Transverse colon (tissue), 4 donors: Measurements from ENCODE around the gene ZNF407. TPM values are rescaled to one million over a fixed set of nuclear protein-coding genes. Genes with fewer than 3 reads are reported as not detected.

Source experiments
- DNase-seq: peaks from one replicate; pipeline ENCODE4 v3.0.0-alpha.2; 2019
- H3K27ac ChIP-seq, 4 donors: fragments of 200-600 bp; sonication (generic); 2 replicates each; pipeline ENCODE4 v1.5.1; 2016 to 2018; ENCODE audit warnings: inconsistent platforms in 4 of 4
- H3K27me3 ChIP-seq: fragments of 200-600 bp; sonication (generic); 2 replicates; pipeline ENCODE4 v1.5.1; 2017; ENCODE audit warnings: inconsistent platforms
- H3K36me3 ChIP-seq, 4 donors: fragments of 200-600 bp; sonication (generic); 2 replicates each; pipeline ENCODE4 v1.5.1; 2017 to 2019; ENCODE audit warnings: inconsistent platforms in 4 of 4
- H3K4me1 ChIP-seq, 4 donors: fragments of 200-600 bp; sonication (generic); 2 replicates each; pipeline ENCODE4 v1.5.1; 2017 to 2020; ENCODE audit warnings: inconsistent platforms in 4 of 4
- H3K4me3 ChIP-seq, 4 donors: fragments of 200-600 bp; sonication (generic); 1 replicate in 1 of 4; 2 replicates in 3 of 4; pipeline versions ENCODE4 v1.5.1 to v1.6.1; 2017 to 2019; ENCODE audit warnings: inconsistent platforms in 4 of 4
- H3K9me3 ChIP-seq, 2 donors: fragments of 200-600 bp; sonication (generic); 2 replicates each; pipeline ENCODE4 v1.5.1; 2017 to 2019; ENCODE audit warnings: inconsistent platforms in 2 of 2
- CTCF ChIP-seq, 5 experiments: fragments of 200-600 bp in 3 of 5; fragments of 450-650 bp in 2 of 5; sonication (generic) in 3 of 5; IDR thresholded peaks; 1 replicate in 2 of 5; 2 replicates in 3 of 5; pipeline ENCODE4 v1.5.1; 2016 to 2017; ENCODE audit warnings: antibody characterized with exemption in 5 of 5, inconsistent platforms in 3 of 5, mild to moderate bottlenecking in 2 of 5, moderate library complexity in 1 of 5
- EP300 ChIP-seq: sonication (generic); formaldehyde crosslinking; IDR thresholded peaks from one replicate; pipeline ENCODE4 v1.6.1; 2017; ENCODE audit warnings: antibody characterized with exemption, low read depth
- POLR2A ChIP-seq: fragments of 450-650 bp; IDR thresholded peaks from one replicate; pipeline ENCODE4 v1.6.1; 2016; ENCODE audit warnings: antibody characterized with exemption, mild to moderate bottlenecking, moderate library complexity
- POLR2AphosphoS5 ChIP-seq, 3 donors: sonication (generic); formaldehyde crosslinking; IDR thresholded peaks; one replicate each; pipeline ENCODE4 v1.6.1; 2016; ENCODE audit warnings: antibody characterized with exemption in 3 of 3
- WGBS, 2 donors: methylation state at CpG; one replicate each; pipeline ENCODE4 v1.1.5; 2018; ENCODE audit warnings: low coverage in 1 of 2; 5-methylcytosine and 5-hydroxymethylcytosine counted together
- in situ Hi-C, 4 donors: fragments of 200-750 bp; cut with MboI; loops; one replicate each; pipeline versions ENCODE4 v1.15.0 to v1.15.1; 2017; ENCODE audit warnings: low sequenced_read_pairs in 3 of 4, low pct_ligation_motif_present in 1 of 4, low pct_unique_long_range_greater_than_20kb in 1 of 4
- intact Hi-C: fragments of 100-400 bp; cut with DNase I; formaldehyde crosslinking; loops from one replicate; pipeline ENCODE4 v1.15.1; 2023; ENCODE audit warnings: low total_unique reads
- total RNA-seq, 4 donors: library from RNA; depleted of rRNA; stranded (reverse); fragments of >200 nt; gene quantifications; one replicate each; pipeline ENCODE4 v1.1.0, GENCODE V29; 2016

The ZNF407 gene
- total RNA-seq, 4 donors from 2014 or later, result 13.5 to 24.1 (median 20.1) TPM

- no peak for TF ChIP-seq POLR2A
- TF ChIP-seq CTCF (IDR thresholded peaks at IDR 0.05), result no peak
- no peak for TF ChIP-seq EP300
- TF ChIP-seq POLR2AphosphoS5 (IDR thresholded peaks at IDR 0.05), result no peak
These were observed 506.8 kb downstream of the ZNF407 start for GRCh38 chr18:75104483-75104882.

GRCh38 chr18:75105551-75106254 is 508.0 kb downstream of the ZNF407 start:
- H3K4me3 ChIP-seq, result no peak overlapping the region
- no peak for DNase-seq
- no peaks in the 10 kb centered on the region for H3K9me3 ChIP-seq
- 86% methylated on average over 15 of the region's 15 CpGs; no CpG with 5 or more reads in 1 of the 2 donors for WGBS, 2 donors
- no peaks in the 10 kb centered on the region for H3K27me3 ChIP-seq
- in situ Hi-C loops, result no loop called here
- no peaks in the 10 kb centered on the region for H3K36me3 ChIP-seq
- intact Hi-C loops, result no loop called here
- no peak overlapping the region for H3K27ac ChIP-seq
- TF ChIP-seq POLR2AphosphoS5 (IDR thresholded peaks at IDR 0.05), result no peak
- TF ChIP-seq EP300, result no peak
- no peak for TF ChIP-seq POLR2A
- TF ChIP-seq CTCF (IDR thresholded peaks at IDR 0.05), result no peak
- H3K4me1 ChIP-seq, result no peaks in the 10 kb centered on the region

More at GRCh38 chr18:75104483-75104882, 506.8 kb downstream of the ZNF407 start:
- in situ Hi-C loops, result no loop called here
- no peak for DNase-seq
- Histone ChIP-seq H3K27me3 (no peaks in the 10 kb centered on the region), H3K4me1 (no peaks in the 10 kb centered on the region), H3K36me3 (no peaks in the 10 kb centered on the region), H3K9me3 (no peaks in the 10 kb centered on the region), H3K4me3 (no peak overlapping the region), H3K27ac (no peak overlapping the region)
- WGBS, 2 donors, result 90 to 94% methylated on average over 5 to 15 of the region's 15 CpGs
- intact Hi-C loops, result no loop called here

- no peaks in the 10 kb centered on the region for H3K36me3 ChIP-seq
- TF ChIP-seq CTCF (IDR thresholded peaks at IDR 0.05) (no peak), EP300 (no peak), POLR2AphosphoS5 (IDR thresholded peaks at IDR 0.05) (no peak), POLR2A (no peak)
- H3K4me3 ChIP-seq, result no peak overlapping the region
- intact Hi-C loops (no loop called here), in situ Hi-C loops (no loop called here)
- no peak overlapping the region for H3K27ac ChIP-seq
- H3K27me3 ChIP-seq, result no peaks in the 10 kb centered on the region
- no peak for DNase-seq
- 85% methylated on average over 13 of the region's 13 CpGs; no CpG with 5 or more reads in 1 of the 2 donors for WGBS, 2 donors
- no peaks in the 10 kb centered on the region for H3K9me3 ChIP-seq
- no peaks in the 10 kb centered on the region for H3K4me1 ChIP-seq
These were observed 509.1 kb downstream of the ZNF407 start for GRCh38 chr18:75106746-75107145.

- TF ChIP-seq CTCF (IDR thresholded peaks at IDR 0.05), result no peak
- no peak for TF ChIP-seq POLR2AphosphoS5 (IDR thresholded peaks at IDR 0.05)
- TF ChIP-seq POLR2A, result no peak
- TF ChIP-seq EP300, result no peak
- intact Hi-C loops, result no loop called here
- whole genome bisulfite sequencing, 2 donors, result 86 to 100% methylated on average over 1 to 19 of the region's 19 CpGs
- DNase-seq, result no peak
- H3K36me3 ChIP-seq, result no peaks in the 10 kb centered on the region
- no peaks in the 10 kb centered on the region for H3K9me3 ChIP-seq
- no peaks in the 10 kb centered on the region for H3K4me1 ChIP-seq
- no peak overlapping the region for H3K27ac ChIP-seq
- no peaks in the 10 kb centered on the region for H3K27me3 ChIP-seq
- no peak overlapping the region for H3K4me3 ChIP-seq
- in situ Hi-C loops, result no loop called here
These were observed 509.7 kb downstream of the ZNF407 start for GRCh38 chr18:75107196-75107930.
